ENCODE data around the gene WDPCP.

The WDPCP gene

GRCh38 chr2:63604666-63605065 lies 16.4 kb upstream of the WDPCP start:
- peaks cover 41% of the 10 kb centered on the region for H3K36me3 Mint-ChIP-seq (ENCODE audit: low read depth)
- no peaks in the 10 kb centered on the region for H3K27me3 Mint-ChIP-seq (ENCODE audit: low read depth)
- no peak overlapping the region for H3K27ac Mint-ChIP-seq
- H3K9me3 Mint-ChIP-seq: no peaks in the 10 kb centered on the region
- H3K4me1 Mint-ChIP-seq (ENCODE audit: low read depth): no peaks in the 10 kb centered on the region
- H3K4me3 Mint-ChIP-seq: no peak overlapping the region

GRCh38 chr2:63600881-63601460 lies 12.7 kb upstream of the WDPCP start:
- Mint-ChIP-seq H3K36me3 (ENCODE audit: low read depth) (peaks cover 37% of the 10 kb centered on the region), H3K27me3 (ENCODE audit: low read depth) (no peaks in the 10 kb centered on the region), H3K9me3 (no peaks in the 10 kb centered on the region), H3K27ac (no peak overlapping the region), H3K4me3 (no peak overlapping the region), H3K4me1 (ENCODE audit: low read depth) (peaks cover 2% of the 10 kb centered on the region)

GRCh38 chr2:63598981-63599380 lies 10.7 kb upstream of the WDPCP start:
- H3K4me1 Mint-ChIP-seq (ENCODE audit: low read depth): peaks cover 2% of the 10 kb centered on the region
- H3K36me3 Mint-ChIP-seq (ENCODE audit: low read depth): peaks cover 32% of the 10 kb centered on the region
- no peaks in the 10 kb centered on the region for H3K27me3 Mint-ChIP-seq (ENCODE audit: low read depth)
- no peak overlapping the region for H3K4me3 Mint-ChIP-seq
- H3K27ac Mint-ChIP-seq: no peak overlapping the region
- H3K9me3 Mint-ChIP-seq: no peaks in the 10 kb centered on the region

GRCh38 chr2:63596401-63596883 lies 8.2 kb upstream of the WDPCP start:
- Mint-ChIP-seq H3K9me3 (no peaks in the 10 kb centered on the region), H3K27ac (no peak overlapping the region), H3K36me3 (ENCODE audit: low read depth) (peaks cover 24% of the 10 kb centered on the region), H3K4me1 (ENCODE audit: low read depth) (peaks cover 7% of the 10 kb centered on the region), H3K4me3 (no peak overlapping the region), H3K27me3 (ENCODE audit: low read depth) (no peaks in the 10 kb centered on the region)

GRCh38 chr2:63594660-63595059 lies 6.4 kb upstream of the WDPCP start:
- Mint-ChIP-seq H3K9me3 (no peaks in the 10 kb centered on the region), H3K36me3 (ENCODE audit: low read depth) (peaks cover 16% of the 10 kb centered on the region), H3K4me1 (ENCODE audit: low read depth) (peaks cover 19% of the 10 kb centered on the region), H3K27me3 (ENCODE audit: low read depth) (no peaks in the 10 kb centered on the region), H3K4me3 (no peak overlapping the region), H3K27ac (no peak overlapping the region)

- Mint-ChIP-seq H3K27ac (no peak overlapping the region), H3K4me3 (no peak overlapping the region)
Observed at GRCh38 chr2:63591566-63592175, 3.4 kb upstream of the WDPCP start.

GRCh38 chr2:63590626-63591408 lies 2.5 kb upstream of the WDPCP start:
- Mint-ChIP-seq H3K27me3 (ENCODE audit: low read depth) (no peaks in the 10 kb centered on the region), H3K36me3 (ENCODE audit: low read depth) (peaks cover 15% of the 10 kb centered on the region), H3K4me3 (no peak overlapping the region), H3K27ac (no peak overlapping the region), H3K9me3 (no peaks in the 10 kb centered on the region), H3K4me1 (ENCODE audit: low read depth) (peaks cover 32% of the 10 kb centered on the region)

More at GRCh38 chr2:63591566-63592175, 3.4 kb upstream of the WDPCP start:
- peaks cover 31% of the 10 kb centered on the region for H3K4me1 Mint-ChIP-seq (ENCODE audit: low read depth)
- no peaks in the 10 kb centered on the region for H3K27me3 Mint-ChIP-seq (ENCODE audit: low read depth)
- peaks cover 15% of the 10 kb centered on the region for H3K36me3 Mint-ChIP-seq (ENCODE audit: low read depth)
- H3K9me3 Mint-ChIP-seq: no peaks in the 10 kb centered on the region

- Mint-ChIP-seq H3K27ac (peak overlapping the region; percentile 97), H3K27me3 (ENCODE audit: low read depth) (no peaks in the 10 kb centered on the region), H3K4me1 (ENCODE audit: low read depth) (peaks cover 32% of the 10 kb centered on the region), H3K4me3 (peak overlapping the region; percentile 89), H3K9me3 (no peaks in the 10 kb centered on the region), H3K36me3 (ENCODE audit: low read depth) (peaks cover 7% of the 10 kb centered on the region)
Observed at GRCh38 chr2:63589148-63589958, 1.1 kb upstream of the WDPCP start.

GRCh38 chr2:63587814-63588384 lies 378 bp downstream of the WDPCP start:
- H3K27me3 Mint-ChIP-seq (ENCODE audit: low read depth): no peaks in the 10 kb centered on the region
- peak overlapping the region; percentile 97 for H3K27ac Mint-ChIP-seq
- peaks cover 4% of the 10 kb centered on the region for H3K36me3 Mint-ChIP-seq (ENCODE audit: low read depth)
- H3K9me3 Mint-ChIP-seq: no peaks in the 10 kb centered on the region
- peak overlapping the region; percentile 89 for H3K4me3 Mint-ChIP-seq
- H3K4me1 Mint-ChIP-seq (ENCODE audit: low read depth): peaks cover 29% of the 10 kb centered on the region

GRCh38 chr2:63582873-63583272 lies 5.4 kb downstream of the WDPCP start:
- Mint-ChIP-seq H3K9me3 (no peaks in the 10 kb centered on the region), H3K36me3 (ENCODE audit: low read depth) (no peaks in the 10 kb centered on the region), H3K4me3 (no peak overlapping the region), H3K27ac (no peak overlapping the region), H3K27me3 (ENCODE audit: low read depth) (no peaks in the 10 kb centered on the region), H3K4me1 (ENCODE audit: low read depth) (peaks cover 12% of the 10 kb centered on the region)

GRCh38 chr2:63581298-63581961 lies 6.8 kb downstream of the WDPCP start:
- Mint-ChIP-seq H3K27me3 (ENCODE audit: low read depth) (no peaks in the 10 kb centered on the region), H3K4me1 (ENCODE audit: low read depth) (no peaks in the 10 kb centered on the region), H3K4me3 (no peak overlapping the region), H3K27ac (no peak overlapping the region), H3K9me3 (no peaks in the 10 kb centered on the region), H3K36me3 (ENCODE audit: low read depth) (no peaks in the 10 kb centered on the region)

GRCh38 chr2:63580651-63581297 lies 7.5 kb downstream of the WDPCP start:
- H3K27me3 Mint-ChIP-seq (ENCODE audit: low read depth): no peaks in the 10 kb centered on the region
- H3K9me3 Mint-ChIP-seq: no peaks in the 10 kb centered on the region
- H3K27ac Mint-ChIP-seq: no peak overlapping the region
- H3K4me1 Mint-ChIP-seq (ENCODE audit: low read depth): no peaks in the 10 kb centered on the region
- no peak overlapping the region for H3K4me3 Mint-ChIP-seq
- no peaks in the 10 kb centered on the region for H3K36me3 Mint-ChIP-seq (ENCODE audit: low read depth)

- H3K4me1 Mint-ChIP-seq (ENCODE audit: low read depth): no peaks in the 10 kb centered on the region
- no peaks in the 10 kb centered on the region for H3K27me3 Mint-ChIP-seq (ENCODE audit: low read depth)
- peaks cover 5% of the 10 kb centered on the region for H3K9me3 Mint-ChIP-seq
- H3K4me3 Mint-ChIP-seq: no peak overlapping the region
- H3K27ac Mint-ChIP-seq: no peak overlapping the region
- no peaks in the 10 kb centered on the region for H3K36me3 Mint-ChIP-seq (ENCODE audit: low read depth)
Observed at GRCh38 chr2:63578767-63579166, 9.5 kb downstream of the WDPCP start.

All from T-helper 1 cell treated with Interleukin-12 subunit alpha and Interleukin-12 subunit beta and Interleukin-4 antibody, amounts not matched to agents 30 μg/mL and 1 μg/mL, for 36 hours (primary cell).